ENCODE measurements around the gene PRDX1. TPM values are rescaled to one million over a fixed set of nuclear protein-coding genes. Genes with fewer than 3 reads are reported as not detected.
"Not testable (repeated sequence)": the region's sequence is repeated elsewhere in the genome, so short reads cannot be mapped to it uniquely, and the experiment has no call there.

The PRDX1 gene
- polyA plus RNA-seq, 12 donors = 115 to 239 (median 184) TPM; not detected in 1

DNA sequence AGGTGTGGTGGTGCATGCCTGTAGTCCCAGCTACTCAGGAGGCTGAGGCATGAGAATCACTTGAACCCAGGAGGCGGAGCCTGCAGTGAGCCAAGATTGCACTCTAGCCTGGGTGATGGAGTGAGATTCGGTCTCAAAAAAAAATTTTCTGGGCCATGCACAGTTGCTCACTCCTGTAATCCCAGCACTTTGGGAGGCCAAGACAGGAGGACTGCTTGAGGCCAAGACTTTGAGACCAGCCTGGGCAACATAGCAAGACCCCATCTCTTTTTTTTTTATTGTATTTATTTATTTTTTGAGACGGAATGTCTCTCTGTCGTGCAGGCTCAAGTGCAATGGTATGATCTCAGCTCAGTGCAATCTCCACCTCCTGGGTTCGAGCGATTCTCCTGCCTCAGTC, 47.5 kb downstream of the PRDX1 start:
- DNase-seq = not testable (repeated sequence)

DNA sequence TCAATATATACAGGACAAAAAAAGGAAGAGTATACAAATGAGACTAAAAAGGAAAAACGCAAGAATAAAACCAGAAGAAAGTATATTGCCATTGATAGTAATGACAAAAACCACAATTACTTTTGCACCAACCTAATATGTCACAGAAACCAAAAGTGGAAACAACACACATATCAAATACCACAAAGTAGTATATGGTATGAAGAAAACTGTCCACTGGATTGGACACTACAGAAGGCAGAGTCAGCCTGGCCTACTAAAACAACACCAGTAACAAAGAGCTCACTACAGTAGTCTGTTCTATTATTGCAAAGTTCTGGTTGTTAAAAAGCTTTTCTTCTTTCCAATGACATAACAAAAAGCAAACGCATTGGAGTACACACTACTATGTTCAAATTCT, 48.4 kb downstream of the PRDX1 start:
- no peak for DNase-seq

- no peak for DNase-seq
Observed at GRCh38 chr1:45470306-45470798, 51.3 kb downstream of the PRDX1 start.

DNA sequence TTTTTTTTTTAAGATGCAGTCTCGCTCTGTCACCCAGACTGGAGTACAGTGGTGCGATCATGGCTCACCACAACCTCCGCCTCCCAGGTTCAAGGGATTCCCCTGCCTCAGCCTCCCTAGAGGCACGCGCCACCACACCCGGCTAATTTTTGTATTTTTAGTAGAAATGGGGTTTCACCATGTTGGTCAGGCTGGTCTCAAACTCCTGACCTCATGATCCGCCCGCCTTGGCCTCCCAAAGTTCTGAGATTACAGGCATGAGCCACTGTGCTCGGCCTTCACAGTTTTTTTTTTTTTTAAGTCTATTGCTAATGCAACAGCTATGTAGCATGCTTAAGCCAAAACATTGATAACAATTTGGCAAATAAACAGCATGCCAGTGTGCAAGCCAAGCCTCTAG, 54.3 kb downstream of the PRDX1 start:
- not testable (repeated sequence) for DNase-seq

- no peak for DNase-seq
Observed at GRCh38 chr1:45465277-45465676, 56.4 kb downstream of the PRDX1 start.

Other genes with a start within 250 kb of the PRDX1 start
- gene HPDL, start 195.0 kb downstream of the PRDX1 start, polyA plus RNA-seq (ENCODE audit: insufficient read length in 12 of 12) = 1 to 10 TPM in 10 of 12 donors, not detected in 2; 1.0 to 2.2 (median 1.6) TPM
- 10 to 100 TPM in 1 of 12 donors, 1 to 10 TPM in 10, not detected in 1; 5.5 to 10.5 (median 7.0) TPM for gene TOE1, start 181.7 kb downstream of the PRDX1 start, polyA plus RNA-seq (ENCODE audit: insufficient read length in 12 of 12)
- gene MUTYH, start 181.4 kb downstream of the PRDX1 start, polyA plus RNA-seq (ENCODE audit: insufficient read length in 12 of 12) = 10 to 100 TPM in 11 of 12 donors, not detected in 1; 10.6 to 33.8 (median 15.2) TPM
- gene TESK2, start 30.7 kb downstream of the PRDX1 start, polyA plus RNA-seq (ENCODE audit: insufficient read length in 12 of 12) = 1 to 10 TPM in 11 of 12 donors, not detected in 1; 1.9 to 5.4 (median 2.2) TPM
- 1 to 10 TPM in 7 of 12 donors, under 1 TPM in 3, not detected in 2; 0.53 to 4.0 (median 1.1) TPM for gene CCDC163, start 21.8 kb downstream of the PRDX1 start, polyA plus RNA-seq (ENCODE audit: insufficient read length in 12 of 12)
- gene MMACHC, start 21.6 kb downstream of the PRDX1 start, polyA plus RNA-seq (ENCODE audit: insufficient read length in 12 of 12) = 1 to 10 TPM in 11 of 12 donors, not detected in 1; 2.7 to 9.5 (median 7.3) TPM
- gene AKR1A1, start 28.9 kb upstream of the PRDX1 start, polyA plus RNA-seq (ENCODE audit: insufficient read length in 12 of 12) = 100 to 1,000 TPM in 2 of 12 donors, 10 to 100 TPM in 9, not detected in 1; 69.3 to 137 (median 83.9) TPM
- 100 to 1,000 TPM in 11 of 12 donors, not detected in 1; 110 to 302 (median 153) TPM for gene NASP, start 62.2 kb upstream of the PRDX1 start, polyA plus RNA-seq (ENCODE audit: insufficient read length in 12 of 12)
- gene CCDC17, start 102.2 kb upstream of the PRDX1 start, polyA plus RNA-seq (ENCODE audit: insufficient read length in 12 of 12) = 1 to 10 TPM in 10 of 12 donors, not detected in 2; 1.0 to 2.6 (median 1.6) TPM
- gene GPBP1L1, start 164.6 kb upstream of the PRDX1 start, polyA plus RNA-seq (ENCODE audit: insufficient read length in 12 of 12) = 100 to 1,000 TPM in 1 of 12 donors, 10 to 100 TPM in 11; 52.4 to 720 (median 69.9) TPM
- gene TMEM69, start 166.3 kb upstream of the PRDX1 start, polyA plus RNA-seq (ENCODE audit: insufficient read length in 12 of 12) = 10 to 100 TPM in 11 of 12 donors, not detected in 1; 17.7 to 44.9 (median 32.5) TPM
- 10 to 100 TPM in 11 of 12 donors, not detected in 1; 15.5 to 25.3 (median 20.2) TPM for gene IPP, start 228.8 kb upstream of the PRDX1 start, polyA plus RNA-seq (ENCODE audit: insufficient read length in 12 of 12)

Measured in muscle of arm (tissue), 12 donors.